Stimulated activated CD4-positive, alpha-beta T cell treated with anti-CD3 and anti-CD28 coated beads, Interleukin-2, amount 100 ng/mL, for 4 hours (primary cell): ENCODE results near the gene CAMKMT.

Experiments
- DNase-seq: peaks from one replicate; pipeline ENCODE4 v3.0.0-alpha.2; 2020; ENCODE audit warnings: low read depth

The CAMKMT gene

DNA sequence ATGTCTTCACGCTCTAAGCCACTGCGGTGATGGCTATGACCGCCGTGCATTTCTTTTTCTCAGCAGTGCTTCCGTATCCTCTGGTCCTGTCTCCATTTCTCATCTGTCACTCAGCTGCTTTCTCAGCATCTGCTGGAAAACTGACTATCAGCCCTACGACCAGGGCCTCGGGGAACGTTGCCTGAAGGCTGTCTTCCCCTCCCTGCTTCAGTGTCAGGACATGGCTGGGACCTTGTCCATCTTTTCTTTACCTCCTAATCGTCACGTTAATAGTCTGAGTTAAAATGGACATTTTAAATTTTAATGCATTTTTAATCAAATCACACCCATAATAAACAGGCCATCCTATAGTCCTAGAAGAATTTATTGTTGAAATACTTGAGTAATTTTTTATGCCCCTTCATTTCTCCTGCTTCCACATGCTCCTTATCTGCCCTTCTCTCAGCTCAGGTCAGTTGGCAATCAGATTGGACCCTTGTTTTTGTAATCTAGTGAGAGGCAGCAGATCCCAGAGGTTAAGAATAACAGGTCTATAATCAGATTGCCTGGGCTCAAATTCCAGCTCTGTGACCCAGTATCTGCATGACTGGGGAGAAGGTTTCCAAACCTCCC, 329.5 kb downstream of the CAMKMT start:
- no peak for DNase-seq

DNA sequence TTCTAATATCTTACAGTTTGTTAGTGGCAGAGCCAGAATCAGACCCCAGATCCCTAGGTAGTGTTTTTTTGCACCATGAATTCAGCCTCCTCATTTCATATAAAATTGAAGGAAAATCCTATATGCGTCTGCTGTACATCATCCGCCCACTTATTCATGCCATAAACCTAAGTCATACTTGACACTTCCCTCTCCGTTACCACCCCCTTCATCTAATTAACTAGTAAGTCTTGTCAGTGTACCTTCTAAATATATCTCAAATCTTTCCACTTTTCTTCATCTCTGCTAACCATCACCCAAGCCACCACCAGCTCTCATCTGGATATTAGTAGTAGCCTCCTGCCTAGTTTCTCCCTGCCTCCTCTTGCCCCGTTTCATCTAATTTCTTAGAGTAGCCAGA, 331.1 kb downstream of the CAMKMT start:
- no peak for DNase-seq

DNA sequence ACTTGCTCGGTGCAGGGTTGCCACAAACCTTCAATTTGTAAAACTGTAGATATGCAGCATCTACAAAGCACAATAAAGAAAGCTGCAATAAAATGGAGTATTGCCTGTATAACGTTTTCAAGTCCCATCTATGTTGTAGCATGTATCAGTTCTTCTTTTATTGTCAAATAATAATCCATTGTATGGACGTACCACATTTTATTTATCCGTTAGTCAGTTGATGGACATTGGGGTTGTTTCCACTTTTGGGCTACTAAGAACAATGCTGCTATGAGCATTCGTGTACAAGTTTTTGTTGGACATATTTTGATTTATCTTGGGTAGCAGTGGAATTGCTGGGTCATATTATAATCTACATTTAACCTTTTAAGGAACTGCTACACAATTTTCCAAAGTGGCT, 339.1 kb downstream of the CAMKMT start:
- no peak for DNase-seq

DNA sequence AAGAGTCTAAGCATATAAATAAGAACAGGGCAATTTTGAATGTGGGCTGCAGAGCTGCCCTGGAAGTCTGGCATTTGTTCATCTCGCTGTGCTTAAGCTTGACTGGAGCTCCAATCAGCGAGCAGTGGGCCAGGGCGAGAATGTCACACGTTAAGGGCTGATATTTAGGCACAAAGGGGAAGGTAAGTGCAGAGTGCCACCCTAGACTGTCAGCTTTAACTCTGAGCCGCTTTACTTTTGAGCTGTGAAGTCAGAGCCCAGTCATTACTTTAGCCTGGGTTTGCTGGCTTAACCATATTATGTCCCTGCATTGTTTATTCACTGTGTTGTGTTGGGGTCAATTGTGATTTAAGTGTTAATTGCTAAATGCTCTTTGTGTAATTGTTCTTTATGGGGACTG, 343.6 kb downstream of the CAMKMT start:
- DNase-seq: no peak

DNA sequence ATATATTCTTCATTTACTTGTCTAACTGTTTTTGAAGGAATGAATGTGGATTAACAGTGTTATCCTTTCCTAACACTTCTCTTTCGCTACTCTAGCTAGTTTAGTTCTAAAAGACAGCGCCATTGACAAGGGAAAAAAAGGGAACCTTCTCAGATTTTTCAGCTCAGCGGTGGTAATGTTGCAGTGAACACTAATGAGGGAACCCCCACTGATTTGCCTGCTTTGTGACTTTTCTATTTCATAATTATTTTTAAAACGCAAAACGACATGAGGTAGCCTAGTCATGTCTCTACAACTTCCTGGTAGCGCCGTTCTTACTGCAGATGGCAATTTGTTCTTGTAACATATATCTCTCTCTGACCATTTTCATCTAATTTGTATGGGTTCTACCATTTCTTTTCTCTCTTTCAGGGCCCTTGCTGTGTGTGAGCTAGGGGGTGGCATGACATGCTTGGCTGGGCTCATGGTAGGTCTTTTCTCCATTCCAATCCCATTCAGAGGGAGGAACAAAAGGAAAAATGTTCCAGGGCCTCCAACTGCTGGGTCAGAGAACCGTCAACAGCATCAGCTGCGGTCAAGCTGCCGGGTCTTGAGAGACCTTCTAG, 344.2 kb downstream of the CAMKMT start:
- no peak for DNase-seq

DNA sequence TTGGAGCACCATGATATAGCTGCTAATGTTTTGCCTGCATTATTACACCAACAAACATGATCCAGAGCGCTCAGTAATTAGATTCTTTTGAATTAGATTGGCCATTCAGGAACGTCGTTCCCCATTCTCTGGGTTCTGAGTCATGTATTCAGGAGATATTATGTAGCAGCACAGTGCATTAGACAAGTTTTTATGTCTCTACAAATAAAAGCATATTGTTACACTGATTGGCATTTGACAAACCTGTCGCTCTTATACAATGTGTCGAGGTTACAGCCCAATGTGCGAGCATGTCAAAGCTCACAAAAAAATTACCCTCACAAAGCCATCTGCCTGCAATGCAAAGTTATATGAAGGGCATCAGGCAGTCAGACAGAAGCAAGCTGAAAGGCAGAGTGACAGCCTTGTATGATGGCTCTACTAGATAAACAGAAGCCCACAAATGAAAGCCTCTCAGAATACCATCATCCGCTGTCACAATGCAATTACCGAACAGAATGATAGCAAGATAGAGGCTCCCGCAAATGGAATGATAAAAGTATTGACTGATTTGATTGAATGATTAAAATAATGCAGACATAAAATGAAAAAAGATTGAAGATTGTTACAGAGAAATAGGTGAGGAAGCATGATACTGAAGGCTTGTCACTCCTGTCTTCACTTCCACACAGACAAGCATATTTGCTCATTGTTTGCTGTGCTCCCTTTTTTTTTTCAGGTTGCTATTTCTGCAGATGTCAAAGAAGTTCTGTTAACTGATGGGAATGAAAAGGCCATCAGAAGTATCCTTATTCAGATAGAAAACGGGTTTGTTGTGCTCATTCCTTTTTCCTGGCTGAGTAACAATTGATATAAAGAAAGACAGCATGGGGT, 345.2 kb downstream of the CAMKMT start:
- no peak for DNase-seq

DNA sequence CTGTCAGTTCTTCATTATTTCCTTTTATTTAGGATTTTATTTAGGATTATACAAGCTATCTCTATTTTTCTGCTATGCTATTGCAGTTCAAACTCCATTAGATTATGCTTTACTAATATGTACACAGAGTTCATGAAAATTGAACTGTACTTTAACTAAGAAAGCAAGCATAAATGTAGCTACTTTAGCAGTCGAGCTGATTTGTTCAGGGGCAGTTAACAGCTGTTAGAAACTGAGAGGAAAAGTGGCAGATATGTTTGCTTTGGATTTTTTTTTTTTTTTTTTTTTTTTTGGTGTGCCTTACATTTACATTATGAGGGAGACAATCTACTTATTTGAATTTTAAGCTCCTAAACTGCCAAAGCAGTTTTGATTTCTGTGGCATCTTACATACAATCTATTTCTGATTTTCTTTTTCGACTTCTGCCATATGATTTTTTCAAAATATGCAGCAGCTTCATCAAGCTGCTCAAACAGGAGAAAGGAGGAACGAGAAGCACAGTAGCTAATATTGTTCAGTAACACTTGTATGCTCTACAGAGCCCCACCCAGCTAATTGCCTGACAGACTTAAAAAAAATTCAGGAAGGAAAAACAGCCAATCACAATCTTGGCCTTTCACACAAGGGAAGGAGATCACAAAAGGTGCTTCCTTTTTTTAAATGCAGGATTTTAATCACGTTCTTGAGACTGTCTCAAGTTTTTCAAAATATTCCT, 346.4 kb downstream of the CAMKMT start:
- no peak for DNase-seq

DNA sequence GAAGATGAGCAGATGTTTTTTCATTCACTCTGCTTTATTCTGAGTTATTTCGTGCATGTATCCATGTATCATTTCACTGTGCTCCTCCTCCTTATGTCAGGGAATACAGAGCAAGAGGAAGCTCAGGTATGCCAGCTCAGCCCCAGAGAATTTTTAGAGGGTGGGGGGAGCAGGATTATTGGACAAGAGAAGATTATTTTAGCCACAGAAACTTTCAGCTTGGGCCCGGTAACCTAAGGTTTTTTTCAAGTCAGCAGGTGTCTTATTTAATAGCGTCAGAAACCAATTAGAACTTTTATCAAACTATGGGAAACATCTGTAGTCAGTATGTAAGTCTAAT, 346.9 kb downstream of the CAMKMT start:
- no peak for DNase-seq

DNA sequence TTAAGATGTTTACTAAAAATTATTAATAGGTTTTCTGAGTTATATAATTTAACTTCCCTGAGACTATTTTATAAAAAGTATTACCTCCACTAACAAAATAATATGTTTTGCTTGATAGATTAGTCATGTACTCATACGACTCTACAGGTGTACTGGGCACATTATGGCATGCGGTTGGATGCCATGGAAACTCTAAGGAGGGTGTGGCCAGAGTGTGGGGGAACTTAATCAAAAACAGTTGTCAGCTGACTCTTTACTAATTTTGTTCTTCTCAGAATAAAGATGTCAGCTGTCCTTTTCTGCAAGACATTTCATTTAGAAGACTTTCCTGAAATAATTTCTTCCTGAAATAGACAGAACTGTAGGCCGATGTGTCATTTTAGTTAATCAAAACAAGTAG, 351.4 kb downstream of the CAMKMT start:
- DNase-seq: no peak

DNA sequence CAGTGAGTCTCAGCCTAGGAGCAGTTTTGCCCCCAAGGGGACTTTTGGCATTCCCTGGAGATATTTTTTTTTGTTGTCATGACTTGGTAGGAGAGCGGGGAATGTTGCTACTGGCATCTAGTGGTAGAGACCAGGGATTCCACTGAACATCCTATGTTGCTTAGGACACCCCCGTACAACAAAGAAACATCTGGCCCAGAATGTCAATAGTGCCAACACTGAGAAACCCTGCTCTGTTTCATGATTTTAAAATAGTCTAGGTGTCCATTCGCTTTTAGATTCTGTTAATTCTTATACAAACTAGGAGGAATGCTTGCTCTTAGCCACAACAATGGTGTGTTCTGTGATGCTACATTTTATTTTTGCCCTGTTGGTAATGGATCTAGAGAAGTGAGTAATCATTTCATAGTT, 353.9 kb downstream of the CAMKMT start:
- DNase-seq: no peak

DNA sequence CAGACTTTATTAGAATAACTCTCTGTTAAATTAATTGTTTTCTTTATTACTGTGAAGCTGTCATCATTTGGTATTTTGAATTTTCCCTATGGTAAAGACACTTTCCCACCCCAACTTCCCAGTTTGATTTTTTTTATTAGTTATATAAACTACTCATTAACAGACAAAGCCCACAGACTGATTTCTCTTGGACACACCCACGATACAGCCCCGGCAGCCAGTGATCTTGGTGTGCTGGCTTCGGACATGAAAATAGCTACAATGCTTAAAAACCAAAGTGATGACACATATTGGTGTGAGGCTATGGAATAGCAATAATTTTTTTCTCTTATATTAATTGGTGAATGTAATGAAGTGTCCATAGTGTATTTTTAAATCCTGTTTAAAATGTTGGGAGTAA, 354.4 kb downstream of the CAMKMT start:
- no peak for DNase-seq

DNA sequence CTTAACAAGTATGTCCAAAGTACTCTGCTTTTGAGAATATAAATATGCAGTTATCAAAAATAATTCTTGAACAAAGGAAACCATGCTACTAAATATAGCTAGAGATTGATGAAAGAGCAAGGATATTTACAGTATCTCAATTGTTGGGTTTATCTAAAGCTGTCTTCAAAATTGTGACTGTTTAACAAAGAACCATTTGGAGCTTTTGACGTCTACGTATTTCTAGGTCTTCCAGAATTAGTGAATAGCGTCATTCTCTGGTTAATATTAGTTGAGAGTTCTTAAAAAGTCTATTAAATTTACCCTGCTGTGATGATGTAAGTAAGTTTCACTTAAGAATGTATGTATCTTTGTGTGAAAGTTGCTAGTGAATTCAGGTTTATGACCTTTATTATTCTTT, 356.7 kb downstream of the CAMKMT start:
- no peak for DNase-seq

DNA sequence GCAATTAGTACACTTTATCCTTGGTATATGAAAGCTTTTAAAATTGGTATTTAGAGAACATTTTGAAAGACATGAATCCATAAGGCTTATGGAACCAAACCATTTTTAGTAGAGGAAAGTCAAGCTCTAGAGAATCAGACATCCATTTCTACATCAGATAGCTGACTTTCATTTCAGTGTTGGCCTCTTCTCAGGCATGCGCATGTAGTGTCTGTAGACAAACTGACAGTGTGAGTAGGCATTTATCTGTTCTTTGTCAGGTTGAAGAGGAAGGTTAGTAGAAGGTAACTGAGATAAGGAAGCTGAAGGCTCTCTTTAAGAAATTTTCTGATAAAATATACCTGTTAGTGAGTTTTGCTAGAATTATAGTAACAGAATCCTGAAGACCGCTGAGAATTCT, 357.8 kb downstream of the CAMKMT start:
- no peak for DNase-seq

DNA sequence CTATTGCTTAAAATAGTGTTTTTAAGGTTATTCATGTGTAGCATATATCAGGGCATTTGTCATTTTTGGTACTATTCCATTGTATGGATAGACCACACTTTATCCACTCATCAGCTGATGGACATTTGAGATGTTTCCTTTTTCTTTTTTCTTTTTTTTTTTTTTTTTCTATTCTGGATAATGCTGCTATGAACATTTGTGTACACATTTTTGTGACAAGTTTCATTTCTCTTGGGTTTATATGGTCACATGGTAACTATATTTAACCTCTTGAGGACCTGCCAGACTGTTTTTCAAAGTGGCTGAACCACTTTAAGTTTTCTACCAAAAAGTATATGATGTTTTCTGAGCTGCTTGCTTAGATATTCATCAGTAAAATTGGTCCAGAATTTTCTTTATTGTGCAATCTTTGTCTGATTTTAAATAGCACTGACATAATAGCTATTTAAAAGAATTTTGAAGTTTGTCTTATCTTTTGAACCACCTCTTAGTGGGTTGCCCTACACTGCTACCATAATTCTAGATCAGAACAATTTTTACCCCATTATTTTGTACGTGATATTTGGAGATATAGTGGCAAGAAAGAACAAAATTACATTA, 360.4 kb downstream of the CAMKMT start:
- no peak for DNase-seq

DNA sequence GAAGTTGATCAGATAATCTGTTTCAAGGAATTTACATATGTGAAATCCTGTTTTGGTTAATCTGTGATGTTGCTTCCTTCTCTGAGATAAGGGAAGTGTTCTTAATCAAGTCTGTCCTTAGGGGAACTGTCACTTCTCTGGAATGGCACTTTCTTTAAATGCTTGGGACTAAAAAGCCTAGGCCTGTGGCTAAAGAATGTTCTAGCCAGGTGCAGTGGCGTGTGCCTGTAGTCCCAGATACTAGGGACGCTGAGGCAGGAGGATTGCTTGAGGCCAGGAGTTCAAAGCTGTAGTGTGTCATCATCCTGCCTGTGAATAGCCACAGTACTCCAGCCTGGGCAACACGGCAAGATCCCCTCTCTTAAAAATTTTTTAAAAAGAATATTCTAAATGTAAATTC, 362.2 kb downstream of the CAMKMT start:
- no peak for DNase-seq

DNA sequence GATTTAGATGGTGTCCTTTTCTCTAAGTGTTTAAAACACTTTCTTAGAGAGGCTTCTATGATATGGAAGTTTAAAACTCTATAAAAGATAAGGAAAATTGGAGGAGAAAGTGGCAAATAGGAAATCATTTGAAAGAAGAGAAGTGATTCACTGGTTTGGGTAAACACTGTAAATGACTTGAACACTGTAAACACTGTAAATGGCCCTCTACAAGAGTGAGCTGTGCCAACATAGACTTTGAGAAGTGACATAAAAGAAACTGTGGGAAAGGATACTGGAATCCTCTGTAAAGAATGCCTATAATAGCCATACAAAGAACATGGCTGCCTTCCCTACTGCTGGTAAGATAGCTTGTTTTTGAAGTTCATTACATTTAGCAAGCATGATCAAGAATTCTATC, 368.8 kb downstream of the CAMKMT start:
- DNase-seq: no peak

DNA sequence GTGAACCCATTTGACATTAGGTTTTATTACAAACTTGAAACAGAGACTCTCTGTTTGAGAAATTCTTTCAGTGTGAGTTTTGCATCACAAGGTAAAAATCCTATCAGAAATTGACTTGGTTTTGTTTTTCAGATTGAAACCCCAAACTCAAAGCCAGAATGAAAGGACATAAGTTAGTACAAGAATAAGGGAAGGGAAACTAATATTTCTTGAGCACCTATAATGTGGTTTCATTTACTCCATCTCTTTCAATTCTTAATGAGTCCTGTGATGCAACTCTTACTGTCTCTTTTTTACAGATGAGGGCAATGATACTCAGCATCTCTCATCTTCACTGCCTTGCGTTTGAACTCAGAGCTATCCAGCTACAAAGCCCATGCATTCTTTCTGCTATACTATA, 369.8 kb downstream of the CAMKMT start:
- no peak for DNase-seq

DNA sequence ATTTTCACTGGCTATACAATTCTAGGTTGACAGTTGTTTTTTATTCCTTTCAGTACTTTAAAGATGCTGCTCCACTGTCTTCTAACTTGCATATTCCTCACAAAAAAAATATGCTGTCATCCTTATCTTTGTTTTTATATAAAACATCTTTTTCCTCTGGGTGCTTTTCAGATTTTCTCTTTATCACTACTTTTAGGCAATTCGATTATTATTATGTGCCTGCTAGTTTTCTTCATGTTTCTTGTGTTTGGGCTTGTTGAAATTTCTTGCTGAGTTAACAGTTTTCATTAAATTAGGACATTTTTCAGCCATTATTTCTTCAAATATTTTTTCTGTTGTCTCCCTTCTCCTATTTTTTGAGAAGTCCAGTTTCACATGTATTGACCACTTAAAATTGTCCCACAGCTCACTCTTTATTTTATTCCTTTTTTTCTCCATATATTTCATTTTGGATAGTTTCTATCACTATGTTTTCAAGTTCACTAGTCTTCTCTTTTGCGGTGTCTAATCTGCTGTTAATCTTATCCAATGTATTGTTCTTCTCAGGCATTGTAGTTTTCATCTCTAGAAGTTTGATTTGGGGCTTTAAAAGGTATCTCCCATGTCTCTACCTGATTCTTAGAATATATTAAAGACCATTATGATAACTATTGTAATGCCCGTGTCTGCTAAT, 374.7 kb downstream of the CAMKMT start:
- no peak for DNase-seq

DNA sequence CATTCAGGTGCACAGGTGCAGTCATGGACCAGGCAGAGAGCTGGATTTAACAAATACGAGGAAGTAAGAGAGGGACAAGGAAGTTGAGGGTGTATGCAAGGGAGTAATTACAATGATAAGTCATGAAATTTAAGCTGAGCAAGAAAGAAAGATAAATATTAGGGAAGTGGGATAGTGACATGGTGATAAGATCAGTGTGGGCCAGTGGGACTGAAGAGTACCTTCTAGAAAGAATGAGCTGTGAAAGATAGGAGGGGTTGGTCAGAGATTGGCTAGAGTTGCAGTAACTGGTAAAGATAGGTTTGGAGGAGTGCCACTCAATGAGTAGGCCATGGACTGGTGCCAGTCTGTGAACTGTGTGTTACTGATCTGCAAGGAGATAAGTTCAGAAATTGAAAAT, 378.9 kb downstream of the CAMKMT start:
- no peak for DNase-seq

DNA sequence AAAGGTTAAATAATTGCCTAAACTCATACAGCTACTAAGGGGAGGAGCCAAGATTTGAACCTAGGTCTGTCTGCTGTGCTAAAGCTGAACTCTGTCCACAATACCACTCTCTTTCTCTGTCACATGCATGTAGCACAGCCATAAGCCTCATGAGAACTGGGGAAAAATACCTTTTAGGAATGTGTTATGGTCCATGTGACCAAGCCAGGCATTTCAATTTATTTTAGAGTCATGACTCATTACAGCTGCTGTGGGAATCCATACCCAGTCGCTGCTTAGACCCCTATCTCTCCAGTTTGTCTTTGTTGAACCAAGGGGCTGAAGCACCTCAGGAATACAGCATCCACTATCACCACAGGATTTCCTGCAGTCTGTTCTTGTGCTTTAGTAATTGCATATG, 379.8 kb downstream of the CAMKMT start:
- DNase-seq: no peak

DNA sequence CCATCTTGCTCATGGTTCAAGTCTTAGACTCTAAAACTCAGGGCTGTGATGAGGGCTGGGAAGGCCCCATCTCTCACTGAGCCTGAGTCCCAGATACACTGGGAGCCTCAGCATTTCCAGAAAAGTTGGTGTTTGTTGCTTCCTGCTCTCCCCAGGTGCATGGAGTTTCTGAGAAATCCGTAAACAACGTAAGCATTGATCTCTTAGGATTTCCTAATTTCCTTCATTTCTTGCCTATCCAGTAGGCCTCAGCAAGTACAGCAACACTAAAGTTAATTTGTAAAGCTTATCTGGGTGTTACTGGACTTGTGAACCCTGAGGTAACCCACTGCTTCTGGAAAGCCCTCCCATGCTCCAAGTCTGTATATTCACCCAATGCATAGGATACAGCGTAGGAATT, 380.3 kb downstream of the CAMKMT start:
- no peak for DNase-seq

DNA sequence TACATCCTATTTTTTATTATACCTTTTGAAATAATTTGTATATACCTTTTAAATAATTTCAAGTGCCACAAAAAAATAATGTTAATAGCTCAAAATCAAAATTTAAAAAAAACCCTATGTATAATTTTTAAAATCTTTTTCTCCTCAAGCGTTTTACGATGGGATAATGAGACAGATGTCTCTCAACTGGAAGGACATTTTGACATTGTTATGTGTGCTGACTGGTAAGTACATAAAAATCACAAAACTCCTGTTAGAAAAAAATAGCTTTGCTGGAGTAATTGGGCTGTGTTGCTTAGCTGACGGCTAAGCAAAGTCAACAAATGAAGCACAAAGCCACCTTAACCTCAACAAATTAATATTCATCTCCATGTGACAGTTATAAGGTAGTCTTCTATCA, 381.7 kb downstream of the CAMKMT start:
- DNase-seq: no peak
